Measurements from ENCODE around the gene CCDC91. TPM values are rescaled to one million over a fixed set of nuclear protein-coding genes. Genes with fewer than 3 reads are reported as not detected.

CCDC91 gene
- total RNA-seq, 2 experiments from 2014 or later, result 19.0 to 22.1 TPM

Other genes with a start within 250 kb of the CCDC91 start
- under 1 TPM in 1 of 2 experiments, not detected in 1; 0.19 TPM for gene PTHLH, start 217.7 kb upstream of the CCDC91 start, total RNA-seq

Measured in activated CD8-positive, alpha-beta memory T cell treated with anti-CD3 and anti-CD28 coated beads for 36 hours (primary cell).